ENCODE results near the gene GPR37L1.
"Not testable (repeated sequence)": the region's sequence is repeated elsewhere in the genome, so short reads cannot be mapped to it uniquely, and the experiment has no call there.

Gene GPR37L1

DNA sequence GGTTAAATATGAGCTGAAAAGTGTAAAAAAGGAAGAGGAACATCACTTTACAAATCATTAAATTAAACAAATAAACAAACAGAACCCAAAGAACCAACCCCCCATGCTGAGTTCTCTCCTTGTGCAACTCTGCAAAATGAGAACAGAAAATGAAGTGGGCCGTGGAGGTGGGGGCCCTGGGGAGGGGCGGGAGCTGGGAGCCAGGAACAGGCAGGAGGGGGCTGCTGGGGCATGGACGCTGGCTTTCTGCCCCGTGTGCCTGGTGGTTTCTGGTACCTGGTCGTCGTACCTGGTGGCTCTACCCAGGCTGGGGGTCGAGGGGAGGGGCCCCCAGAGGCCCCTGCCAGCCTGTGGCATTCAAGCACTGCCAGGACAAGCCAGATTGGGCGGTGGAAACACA is 10.8 kb downstream of the GPR37L1 start:
- Histone ChIP-seq H3K27ac (ENCODE audit: low read length) (no peak overlapping the region), H3K36me3 (ENCODE audit: control insufficient read depth, insufficient read depth, low read length) (peaks cover 14% of the 10 kb centered on the region), H3K27me3 (ENCODE audit: control insufficient read depth, insufficient read depth, low read length) (no peaks in the 10 kb centered on the region), H3K4me3 (ENCODE audit: low read length) (no peak overlapping the region), H3K9me3 (ENCODE audit: control insufficient read depth, insufficient read depth, low read length) (no peaks in the 10 kb centered on the region), H3K4me1 (ENCODE audit: control insufficient read depth, insufficient read depth, low read length) (no peaks in the 10 kb centered on the region)
- no CpG with 5 or more reads among the region's 8 CpGs for WGBS (ENCODE audit: insufficient coverage, insufficient read length)
- DNase-seq (ENCODE audit: low read depth, low spot score), result no peak

DNA sequence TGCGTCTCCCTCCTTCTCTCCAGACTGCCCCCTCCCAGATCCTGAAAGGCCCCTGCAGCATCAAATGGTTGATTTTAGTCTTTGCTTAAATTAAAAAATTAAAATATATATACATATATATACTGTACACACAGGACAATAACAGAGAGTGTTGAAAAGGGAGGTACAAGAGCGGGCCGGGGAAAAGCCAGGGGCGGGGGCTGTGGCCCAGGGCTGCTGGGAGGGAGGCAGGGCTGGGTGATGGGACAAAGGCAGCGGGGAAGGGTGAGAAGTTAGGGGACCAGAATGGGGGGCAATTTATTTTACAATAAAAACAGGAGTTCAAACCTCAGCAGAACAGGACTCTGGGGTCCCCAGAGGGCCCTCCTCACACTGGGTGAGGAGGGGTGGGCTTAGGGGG is 11.3 kb downstream of the GPR37L1 start:
- Histone ChIP-seq H3K9me3 (ENCODE audit: control insufficient read depth, insufficient read depth, low read length) (no peaks in the 10 kb centered on the region), H3K4me1 (ENCODE audit: control insufficient read depth, insufficient read depth, low read length) (no peaks in the 10 kb centered on the region), H3K4me3 (ENCODE audit: low read length) (no peak overlapping the region), H3K27me3 (ENCODE audit: control insufficient read depth, insufficient read depth, low read length) (no peaks in the 10 kb centered on the region), H3K36me3 (ENCODE audit: control insufficient read depth, insufficient read depth, low read length) (peaks cover 14% of the 10 kb centered on the region), H3K27ac (ENCODE audit: low read length) (no peak overlapping the region)
- WGBS (ENCODE audit: insufficient coverage, insufficient read length), result no CpG with 5 or more reads among the region's 5 CpGs
- no peak for DNase-seq (ENCODE audit: low read depth, low spot score)

- Histone ChIP-seq H3K9me3 (ENCODE audit: control insufficient read depth, insufficient read depth, low read length) (no peaks in the 10 kb centered on the region), H3K27me3 (ENCODE audit: control insufficient read depth, insufficient read depth, low read length) (no peaks in the 10 kb centered on the region), H3K36me3 (ENCODE audit: control insufficient read depth, insufficient read depth, low read length) (peaks cover 14% of the 10 kb centered on the region), H3K27ac (ENCODE audit: low read length) (no peak overlapping the region), H3K4me1 (ENCODE audit: control insufficient read depth, insufficient read depth, low read length) (no peaks in the 10 kb centered on the region), H3K4me3 (ENCODE audit: low read length) (no peak overlapping the region)
- DNase-seq (ENCODE audit: low read depth, low spot score), result no peak
- WGBS (ENCODE audit: insufficient coverage, insufficient read length), result no CpG with 5 or more reads among the region's 13 CpGs
These were observed 12.0 kb downstream of the GPR37L1 start for GRCh38 chr1:202134645-202135172.

GRCh38 chr1:202135221-202135721 is 12.6 kb downstream of the GPR37L1 start:
- WGBS (ENCODE audit: insufficient coverage, insufficient read length), result no CpG with 5 or more reads among the region's 15 CpGs
- Histone ChIP-seq H3K27me3 (ENCODE audit: control insufficient read depth, insufficient read depth, low read length) (no peaks in the 10 kb centered on the region), H3K9me3 (ENCODE audit: control insufficient read depth, insufficient read depth, low read length) (no peaks in the 10 kb centered on the region), H3K27ac (ENCODE audit: low read length) (no peak overlapping the region), H3K4me1 (ENCODE audit: control insufficient read depth, insufficient read depth, low read length) (no peaks in the 10 kb centered on the region), H3K4me3 (ENCODE audit: low read length) (no peak overlapping the region), H3K36me3 (ENCODE audit: control insufficient read depth, insufficient read depth, low read length) (peaks cover 14% of the 10 kb centered on the region)
- peak; percentile 50 for DNase-seq (ENCODE audit: low read depth, low spot score)

DNA sequence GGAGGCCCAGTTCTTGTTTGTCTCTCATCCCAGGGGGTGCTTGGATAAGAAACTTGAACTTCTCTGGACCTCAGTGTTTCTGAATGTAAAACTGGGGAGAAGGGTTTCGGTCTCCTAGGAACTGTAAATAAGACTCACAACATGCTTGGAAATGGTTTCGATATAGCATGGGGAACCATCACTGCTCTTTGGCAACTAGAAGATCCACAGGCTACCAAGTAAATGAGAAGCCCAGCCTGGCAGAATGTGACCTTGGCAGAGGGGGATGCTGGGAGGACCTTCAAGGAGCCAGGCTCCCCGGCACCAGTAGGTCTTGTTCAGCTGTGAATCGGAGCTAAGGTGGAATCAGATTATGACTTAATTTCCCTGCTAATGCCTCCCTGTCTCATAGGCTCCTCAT is 18.1 kb downstream of the GPR37L1 start:
- no CpG with 5 or more reads among the region's 4 CpGs for WGBS (ENCODE audit: insufficient coverage, insufficient read length)
- Histone ChIP-seq H3K9me3 (ENCODE audit: control insufficient read depth, insufficient read depth, low read length) (no peaks in the 10 kb centered on the region), H3K27ac (ENCODE audit: low read length) (no peak overlapping the region), H3K36me3 (ENCODE audit: control insufficient read depth, insufficient read depth, low read length) (no peaks in the 10 kb centered on the region), H3K4me1 (ENCODE audit: control insufficient read depth, insufficient read depth, low read length) (peaks cover 6% of the 10 kb centered on the region), H3K27me3 (ENCODE audit: control insufficient read depth, insufficient read depth, low read length) (no peaks in the 10 kb centered on the region), H3K4me3 (ENCODE audit: low read length) (no peak overlapping the region)
- no peak for DNase-seq (ENCODE audit: low read depth, low spot score)

DNA sequence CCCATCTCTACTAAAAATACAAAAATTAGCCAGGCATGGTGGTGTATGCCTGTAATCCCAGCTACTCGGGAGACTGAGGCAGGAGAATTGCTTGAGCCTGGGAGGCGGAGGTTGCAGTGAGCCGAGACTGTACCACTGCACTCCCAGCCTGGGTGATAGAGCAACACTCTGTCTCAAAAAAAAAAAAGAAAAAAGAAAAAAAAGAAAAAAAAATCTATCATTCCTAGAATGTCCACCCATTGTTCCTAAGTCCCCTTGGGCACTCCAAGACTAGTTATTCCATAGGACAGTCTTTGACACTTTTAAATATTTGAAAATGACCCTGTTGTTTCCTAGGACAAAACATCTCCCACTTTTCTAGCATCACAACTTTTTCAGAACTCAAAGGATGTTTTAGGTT is 18.8 kb downstream of the GPR37L1 start:
- H3K4me3 ChIP-seq (ENCODE audit: low read length); H3K9me3 ChIP-seq (ENCODE audit: control insufficient read depth, insufficient read depth, low read length); H3K27me3 ChIP-seq (ENCODE audit: control insufficient read depth, insufficient read depth, low read length); DNase-seq (ENCODE audit: low read depth, low spot score); H3K36me3 ChIP-seq (ENCODE audit: control insufficient read depth, insufficient read depth, low read length); H3K27ac ChIP-seq (ENCODE audit: low read length); H3K4me1 ChIP-seq (ENCODE audit: control insufficient read depth, insufficient read depth, low read length): not testable (repeated sequence)
- WGBS (ENCODE audit: insufficient coverage, insufficient read length), result no CpG with 5 or more reads among the region's 3 CpGs

- H3K36me3 ChIP-seq (ENCODE audit: control insufficient read depth, insufficient read depth, low read length), result no peaks in the 10 kb centered on the region
- DNase-seq (ENCODE audit: low read depth, low spot score), result no peak
- no CpG with 5 or more reads among the region's 17 CpGs for WGBS (ENCODE audit: insufficient coverage, insufficient read length)
- no peaks in the 10 kb centered on the region for H3K9me3 ChIP-seq (ENCODE audit: control insufficient read depth, insufficient read depth, low read length)
- H3K27me3 ChIP-seq (ENCODE audit: control insufficient read depth, insufficient read depth, low read length), result no peaks in the 10 kb centered on the region
- peaks cover 6% of the 10 kb centered on the region for H3K4me1 ChIP-seq (ENCODE audit: control insufficient read depth, insufficient read depth, low read length)
- H3K27ac ChIP-seq (ENCODE audit: low read length), result no peak overlapping the region
- peak overlapping the region; percentile 76; the same call in 1 of the 2 replicates for H3K4me3 ChIP-seq (ENCODE audit: low read length)
These were observed 20.5 kb downstream of the GPR37L1 start for GRCh38 chr1:202143011-202143767.

DNA sequence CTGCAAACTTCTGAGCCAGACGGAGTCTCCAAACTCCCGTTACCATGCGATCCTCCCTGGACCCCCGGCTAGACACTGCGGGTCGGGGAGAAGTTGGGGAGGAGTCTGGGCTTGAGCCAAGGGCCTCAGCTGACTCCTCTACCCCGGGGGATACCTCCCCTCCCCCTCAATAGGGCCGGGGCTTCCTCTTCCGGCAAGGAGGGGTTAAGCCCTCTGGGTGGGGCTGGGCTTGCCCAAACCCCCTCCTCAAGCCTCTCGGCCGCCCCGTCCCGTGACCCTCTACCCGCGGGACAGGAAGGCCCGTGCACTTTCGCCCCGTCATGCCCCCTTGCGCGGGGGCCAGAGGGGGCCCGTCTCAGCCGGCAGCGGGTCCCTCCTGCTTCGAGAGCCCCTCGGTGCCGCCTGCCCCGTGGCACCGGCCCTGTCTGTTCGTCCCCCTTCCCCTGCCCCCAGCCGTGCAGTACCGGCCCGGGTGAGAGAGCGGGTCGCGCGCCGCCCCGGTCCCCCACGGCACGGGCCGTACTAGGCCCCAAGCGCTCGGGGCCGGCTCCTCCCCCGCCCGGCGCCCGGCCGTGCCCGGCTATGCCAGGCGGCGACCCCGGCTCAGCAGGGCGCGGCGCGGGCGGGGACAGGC is 21.2 kb downstream of the GPR37L1 start:
- Histone ChIP-seq H3K4me1 (ENCODE audit: control insufficient read depth, insufficient read depth, low read length) (peaks cover 6% of the 10 kb centered on the region), H3K36me3 (ENCODE audit: control insufficient read depth, insufficient read depth, low read length) (no peaks in the 10 kb centered on the region), H3K27ac (ENCODE audit: low read length) (no peak overlapping the region), H3K4me3 (ENCODE audit: low read length) (peak overlapping the region; percentile 76), H3K27me3 (ENCODE audit: control insufficient read depth, insufficient read depth, low read length) (no peaks in the 10 kb centered on the region), H3K9me3 (ENCODE audit: control insufficient read depth, insufficient read depth, low read length) (no peaks in the 10 kb centered on the region)
- WGBS (ENCODE audit: insufficient coverage, insufficient read length), result no CpG with 5 or more reads among the region's 58 CpGs
- DNase-seq (ENCODE audit: low read depth, low spot score), result peak; percentile 35

DNA sequence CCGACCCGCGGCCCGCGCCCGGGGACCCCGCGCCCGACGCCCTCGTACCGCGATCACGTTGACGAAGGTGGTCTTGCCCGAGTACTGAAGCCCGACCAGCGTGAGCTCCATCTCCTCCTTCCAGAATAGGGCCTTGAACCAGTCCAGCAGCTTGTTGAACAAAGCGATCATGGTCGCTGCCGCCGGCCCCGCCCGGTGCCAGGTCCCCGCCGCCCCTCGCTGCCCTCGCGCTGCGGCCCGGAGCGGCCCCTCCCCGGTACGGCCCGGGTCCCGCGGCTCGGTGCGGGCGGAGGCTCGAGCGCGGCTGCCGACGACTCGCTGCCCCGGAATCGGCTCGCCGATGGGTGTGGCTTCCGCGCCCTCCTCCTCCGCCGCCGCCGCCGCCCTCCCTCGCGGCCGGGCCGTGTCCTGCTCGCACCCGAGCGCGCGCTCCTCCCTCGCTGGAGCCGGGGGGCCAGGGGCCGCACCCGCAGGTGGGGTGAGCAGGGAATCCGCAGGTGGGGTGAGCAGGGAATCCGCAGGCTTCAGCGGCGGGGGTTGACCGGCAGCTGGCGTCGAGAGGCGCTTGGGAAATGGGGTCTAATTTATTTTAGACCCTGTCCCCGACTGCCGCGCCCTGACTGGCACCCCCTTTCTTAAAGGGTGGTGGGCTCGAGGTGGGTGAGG is 21.8 kb downstream of the GPR37L1 start, which contains the start of gene ARL8A:
ARL8A (minus strand) TSS at position 336 of the 666 bp plus-strand sequence; CDS start at position 171, 165 bp downstream.
- H3K27ac ChIP-seq (ENCODE audit: low read length), result no peak within 1 kb of the TSS

GRCh38 chr1:202145068-202145743 is 22.5 kb downstream of the GPR37L1 start:
- Histone ChIP-seq H3K4me1 (ENCODE audit: control insufficient read depth, insufficient read depth, low read length) (peaks cover 6% of the 10 kb centered on the region), H3K4me3 (ENCODE audit: low read length) (peak overlapping the region; percentile 76; the same call in 1 of the 2 replicates), H3K27ac (ENCODE audit: low read length) (no peak overlapping the region), H3K9me3 (ENCODE audit: control insufficient read depth, insufficient read depth, low read length) (no peaks in the 10 kb centered on the region), H3K27me3 (ENCODE audit: control insufficient read depth, insufficient read depth, low read length) (no peaks in the 10 kb centered on the region), H3K36me3 (ENCODE audit: control insufficient read depth, insufficient read depth, low read length) (no peaks in the 10 kb centered on the region)
- WGBS (ENCODE audit: insufficient coverage, insufficient read length), result no CpG with 5 or more reads among the region's 13 CpGs
- DNase-seq (ENCODE audit: low read depth, low spot score), result no peak

More for the DNA sequence above, 21.8 kb downstream of the GPR37L1 start, which contains the start of gene ARL8A:
- no CpG with 5 or more reads among the region's 82 CpGs for WGBS (ENCODE audit: insufficient coverage, insufficient read length)
- Histone ChIP-seq H3K9me3 (ENCODE audit: control insufficient read depth, insufficient read depth, low read length) (no peaks in the 10 kb centered on the region), H3K27me3 (ENCODE audit: control insufficient read depth, insufficient read depth, low read length) (no peaks in the 10 kb centered on the region), H3K4me1 (ENCODE audit: control insufficient read depth, insufficient read depth, low read length) (peaks cover 6% of the 10 kb centered on the region), H3K36me3 (ENCODE audit: control insufficient read depth, insufficient read depth, low read length) (no peaks in the 10 kb centered on the region), H3K4me3 (ENCODE audit: low read length) (peak within 1 kb of the TSS; percentile 76)
- no peak for DNase-seq (ENCODE audit: low read depth, low spot score)

All from iPS DF 6.9 (cell line).